SW480 (cell line): ENCODE results near the gene TRPC4AP.

Source experiments
- DNase-seq: peaks from one replicate; pipeline ENCODE4 v3.0.0-alpha.2; 2016; ENCODE audit warnings: low spot score

TRPC4AP gene

GRCh38 chr20:34987288-34988190 lies 105.1 kb downstream of the TRPC4AP start:
- DNase-seq: no peak

- DNase-seq: no peak
Measured at GRCh38 chr20:34986311-34987287, 106.0 kb downstream of the TRPC4AP start.

- no peak for DNase-seq
Measured at GRCh38 chr20:34985461-34986310, 106.9 kb downstream of the TRPC4AP start.

GRCh38 chr20:34984756-34985261 lies 107.8 kb downstream of the TRPC4AP start:
- DNase-seq: no peak

GRCh38 chr20:34983995-34984735 lies 108.4 kb downstream of the TRPC4AP start:
- DNase-seq: peak; percentile 97

- DNase-seq: no peak
Measured at GRCh38 chr20:34983089-34983820, 109.4 kb downstream of the TRPC4AP start.

DNA sequence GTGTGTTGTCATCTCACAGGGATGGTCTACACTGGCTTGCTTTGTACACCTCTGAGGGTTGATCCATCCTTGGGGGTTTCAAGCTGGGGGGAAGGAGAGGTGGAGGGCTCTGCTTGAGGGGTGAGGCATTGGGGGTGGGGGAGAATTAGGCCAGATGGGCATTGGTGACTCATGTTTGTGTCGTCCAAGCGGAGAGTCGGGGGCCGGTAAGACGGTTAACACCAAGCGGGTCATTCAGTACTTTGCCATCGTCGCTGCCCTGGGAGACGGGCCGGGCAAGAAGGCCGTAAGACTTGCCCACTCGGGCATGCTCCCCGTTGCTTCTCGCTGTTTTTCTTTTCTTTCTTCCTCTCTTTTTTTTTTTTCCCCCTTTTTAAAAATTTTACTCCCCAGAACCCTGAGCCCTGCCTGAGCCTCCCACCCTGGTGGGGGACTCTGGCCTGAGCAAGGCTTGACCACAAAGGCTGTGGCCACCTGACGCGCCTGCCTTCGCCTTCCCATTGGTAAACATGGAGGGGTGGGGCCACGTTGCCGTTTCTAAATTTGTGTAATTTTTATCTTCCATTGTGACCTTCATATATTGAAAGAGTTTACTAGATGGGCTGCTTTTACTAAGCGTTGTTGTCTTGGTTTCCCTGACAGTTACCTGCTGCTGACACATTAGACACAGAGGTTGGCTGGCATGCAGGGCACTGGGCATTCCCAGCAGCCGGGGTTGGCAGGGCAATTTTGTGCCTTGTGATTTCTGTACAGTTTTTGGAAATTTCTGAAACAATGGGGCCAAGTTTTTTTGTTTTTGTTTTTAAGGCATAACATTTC lies 110.1 kb downstream of the TRPC4AP start:
- DNase-seq: no peak

DNA sequence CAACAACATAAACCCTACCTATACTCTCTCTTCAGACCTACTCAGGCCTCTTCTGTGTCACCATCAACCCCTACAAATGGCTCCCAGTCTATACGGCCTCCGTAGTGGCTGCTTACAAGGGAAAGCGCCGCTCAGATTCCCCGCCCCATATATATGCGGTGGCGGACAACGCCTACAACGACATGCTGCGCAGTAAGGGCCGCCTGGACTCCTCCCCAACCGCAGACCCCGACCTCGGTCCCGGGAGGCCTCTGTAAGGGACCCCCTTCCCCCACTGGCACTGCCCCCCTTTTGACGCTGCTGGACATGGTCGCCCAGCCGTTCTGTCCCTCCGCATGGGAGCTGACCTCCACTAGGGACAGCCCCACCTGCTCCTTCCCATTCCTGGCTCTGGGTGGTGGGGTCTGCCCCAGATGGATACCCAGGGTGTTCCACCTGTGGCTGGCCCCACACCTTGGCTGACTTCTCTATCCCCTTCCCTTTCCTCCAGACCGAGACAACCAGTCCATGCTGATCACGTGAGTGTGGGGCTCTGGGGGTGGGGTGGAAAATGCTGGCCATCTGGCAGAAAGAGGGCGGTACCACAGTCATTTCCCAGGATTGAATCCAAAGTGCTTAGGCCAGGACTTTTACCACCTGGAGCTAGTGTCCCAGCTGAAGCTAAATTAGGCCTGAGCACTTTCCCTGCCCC lies 111.9 kb downstream of the TRPC4AP start:
- peak; percentile 80 for DNase-seq

- DNase-seq: peak; percentile 95
Measured at GRCh38 chr20:34979366-34980153, 113.0 kb downstream of the TRPC4AP start.

GRCh38 chr20:34978092-34978744 lies 114.4 kb downstream of the TRPC4AP start:
- DNase-seq: peak; percentile 80

- DNase-seq: peak; percentile 83
Measured at GRCh38 chr20:34977365-34978091, 115.1 kb downstream of the TRPC4AP start.

DNA sequence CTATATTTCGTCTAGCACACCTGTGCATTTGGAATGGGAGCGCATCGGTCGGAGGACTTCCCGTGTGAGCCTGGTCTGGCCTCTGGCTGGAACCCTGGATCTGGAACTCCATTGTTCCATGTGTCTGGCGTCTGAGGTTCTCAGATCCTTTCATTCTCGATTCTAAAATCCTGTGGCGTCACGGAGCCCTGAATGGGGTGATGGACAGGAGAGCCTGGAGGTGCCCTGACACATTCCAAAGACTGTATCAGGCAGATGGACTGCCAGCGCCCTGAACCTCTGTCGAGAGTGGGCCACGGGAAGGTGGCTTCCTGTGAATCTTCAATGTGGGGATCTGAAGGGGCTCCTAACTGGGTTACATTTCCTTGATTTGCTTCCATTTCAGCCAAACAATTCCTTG lies 116.3 kb downstream of the TRPC4AP start:
- no peak for DNase-seq

- DNase-seq: no peak
Measured at GRCh38 chr20:34974246-34974645, 118.4 kb downstream of the TRPC4AP start.

DNA sequence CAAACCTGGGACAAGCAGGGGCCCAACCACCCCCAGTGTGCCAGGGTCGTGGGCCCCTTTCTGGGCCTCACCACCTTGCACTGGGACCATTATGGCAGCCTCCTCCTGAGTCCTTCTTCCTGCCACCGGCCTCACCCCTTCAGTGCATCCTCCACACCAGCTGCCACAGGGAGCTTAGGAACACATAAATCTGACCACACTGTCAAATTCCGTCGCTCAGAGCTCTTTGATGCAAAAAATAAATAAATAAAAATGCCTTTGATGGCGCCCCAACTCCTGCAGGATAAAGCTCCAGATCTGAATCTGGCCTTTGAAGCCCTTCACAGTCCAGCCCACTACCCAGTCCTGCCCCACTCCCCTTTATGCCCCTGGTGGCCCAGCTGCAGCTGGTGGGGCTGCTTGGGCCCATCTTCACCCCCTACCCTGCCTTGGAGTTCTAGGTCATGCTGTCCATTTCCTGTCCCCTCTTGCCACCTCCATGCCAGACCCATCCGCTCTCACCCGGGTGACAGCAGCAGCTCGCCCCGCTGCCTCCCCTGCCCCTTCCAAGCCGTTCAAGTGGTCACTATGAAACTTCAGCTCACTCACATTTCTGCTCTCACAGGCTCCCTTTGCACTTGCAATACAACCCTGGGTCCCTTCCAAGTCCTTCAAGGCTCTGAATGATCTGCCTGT lies 120.9 kb downstream of the TRPC4AP start:
- DNase-seq: peak; percentile 99

DNA sequence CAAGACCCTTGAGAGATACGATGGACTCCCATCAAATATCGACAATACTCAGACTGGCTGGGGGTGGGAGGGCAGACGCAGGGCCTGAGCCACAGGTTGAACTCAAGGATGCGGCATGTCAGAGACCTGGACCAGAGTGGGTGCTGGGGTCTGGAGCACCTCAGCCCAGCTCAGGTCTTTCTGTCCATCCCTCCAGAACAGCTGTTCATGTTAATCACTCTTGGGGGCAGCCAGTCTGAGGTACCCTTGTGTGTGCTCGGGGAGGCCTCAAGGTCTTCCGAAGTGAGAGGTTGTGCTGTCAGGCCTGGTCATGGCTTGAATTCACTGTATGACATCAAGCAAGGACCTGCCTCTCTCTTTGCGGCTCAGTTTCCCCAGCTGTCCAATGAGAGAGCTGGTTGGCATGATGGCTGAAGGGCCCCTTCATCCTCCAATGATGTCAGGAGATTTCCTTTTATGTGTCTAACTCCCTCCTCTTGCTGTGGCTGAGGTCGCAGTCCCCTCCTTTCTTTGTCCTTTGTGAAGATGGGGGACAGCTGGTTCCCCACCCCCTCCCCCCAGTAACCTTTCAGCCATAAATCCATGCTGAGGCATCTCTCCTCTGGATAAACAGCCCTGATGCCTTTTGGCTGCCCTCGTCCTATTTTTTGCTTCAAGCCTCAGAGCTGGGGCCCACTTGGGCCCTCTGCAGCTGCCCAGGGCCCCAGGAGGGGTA lies 121.6 kb downstream of the TRPC4AP start:
- peak; percentile 92 for DNase-seq
